GM12878 (cell line): ENCODE data around the gene TMEM132D. TPM values are rescaled to one million over a fixed set of nuclear protein-coding genes. Genes with fewer than 3 reads are reported as not detected.

Experiments used
- ATAC-seq: fragments of 200-7000 bp; cut with Tn5 transposase; 3 replicates; pipeline ENCODE4 v1.9.1; 2020; ENCODE audit warnings: mild to moderate bottlenecking, moderate library complexity
- BruUV-seq: library from RNA; stranded (reverse); fragments of 400-500 nt; replicated peaks from 2 replicates; lab custom pipeline; 2021; lab: Mats Ljungman, UMichigan
- CTCF ChIA-PET: fragments of 300-600 bp; sonication (Branson Sonifier 250); formaldehyde crosslinking; extraction: SDS; loops from one replicate; lab custom pipeline; 2021; ENCODE audit warnings: inconsistent platforms; lab: Yijun Ruan, JAX
- POLR2A ChIA-PET: fragments of 350-600 bp; formaldehyde crosslinking; extraction: SDS; loops from one replicate; lab custom pipeline; 2021; ENCODE audit warnings: inconsistent platforms; lab: Charles Lee
- RAD21 ChIA-PET: fragments of 300-600 bp; sonication (Branson Sonifier 250); formaldehyde crosslinking; loops from one replicate; lab custom pipeline; 2023; ENCODE audit warnings: antibody characterized with exemption; ENCODE audit not compliant: unreplicated experiment; lab: Charles Lee
- SMC1A ChIA-PET: fragments of 300-600 bp; sonication (Branson Sonifier 250); formaldehyde crosslinking; loops from one replicate; lab custom pipeline; 2023; ENCODE audit not compliant: unreplicated experiment, uncharacterized antibody; lab: Charles Lee
- DNase-seq: peaks from one replicate; pipeline ENCODE4 v3.0.0-alpha.2; 2011; ENCODE audit warnings: low read depth, low spot score
- FAIRE-seq: peaks from 3 replicates; lab custom pipeline; 2011; peaks lifted over from hg19 to GRCh38; lab: Jason Lieb, UNC
- H2AFZ ChIP-seq: 2 replicates; pipeline ENCODE4 v1.6.0; 2011; ENCODE audit warnings: low read depth, low read length, control low read depth; ENCODE audit not compliant: control insufficient read depth
- H3K27ac ChIP-seq: 2 replicates; pipeline ENCODE4 v1.5.1; 2011; ENCODE audit warnings: control low read depth; ENCODE audit not compliant: control insufficient read depth, insufficient read depth
- H3K27me3 ChIP-seq, 2 experiments: replicated peaks in 1 of 2; 2 replicates each; pipeline versions ENCODE4 v1.6.0 to v1.6.1; 2011; ENCODE audit warnings: low read length in 1 of 2; ENCODE audit not compliant: control insufficient read depth in 2 of 2, insufficient read depth in 2 of 2
- H3K36me3 ChIP-seq, 2 experiments: 2 replicates each; pipeline ENCODE4 v1.5.1; 2011; ENCODE audit warnings: low read length in 1 of 2; ENCODE audit not compliant: control insufficient read depth in 2 of 2, insufficient read depth in 2 of 2
- H3K4me1 ChIP-seq: 2 replicates; pipeline ENCODE4 v1.6.1; 2011; ENCODE audit warnings: mild to moderate bottlenecking, low read length, moderate library complexity, mixed read lengths; ENCODE audit not compliant: control insufficient read depth, insufficient read depth
- H3K4me2 ChIP-seq: 2 replicates; pipeline ENCODE4 v1.6.0; 2011; ENCODE audit warnings: control low read depth; ENCODE audit not compliant: control insufficient read depth, insufficient read depth
- H3K4me3 ChIP-seq: fragments of 200-600 bp; sonication (generic); 2 replicates; pipeline ENCODE4 v1.5.1; 2016
- H3K79me2 ChIP-seq: 2 replicates; pipeline ENCODE4 v1.6.0; 2011; ENCODE audit warnings: low read length; ENCODE audit not compliant: control insufficient read depth, insufficient read depth
- H3K9ac ChIP-seq: 2 replicates; pipeline ENCODE4 v1.8.0; 2011; ENCODE audit warnings: low read length, control low read depth, mixed read lengths; ENCODE audit not compliant: control insufficient read depth, insufficient read depth
- H3K9me3 ChIP-seq: replicated peaks from 3 replicates; pipeline ENCODE4 v1.5.1; 2011; ENCODE audit warnings: mild to moderate bottlenecking, low read length; ENCODE audit not compliant: control insufficient read depth, insufficient read depth
- H4K20me1 ChIP-seq: 2 replicates; pipeline ENCODE4 v1.6.0; 2011; ENCODE audit not compliant: control insufficient read depth, insufficient read depth
- ASH2L ChIP-seq: fragments of 300-600, 200-600 bp; sonication (generic); IDR thresholded peaks from 2 replicates; pipeline ENCODE4 v1.6.1; 2017; ENCODE audit warnings: low read depth, mild to moderate bottlenecking, borderline replicate concordance
- CHD1 ChIP-seq: IDR thresholded peaks from 2 replicates; pipeline ENCODE4 v1.6.1; 2012; ENCODE audit warnings: low read depth, low read length, improper control_type of control experiment
- CHD2 ChIP-seq: IDR thresholded peaks from 2 replicates; pipeline ENCODE4 v1.6.1; 2011; ENCODE audit warnings: low read depth, low read length, improper control_type of control experiment, borderline replicate concordance
- CHD4 ChIP-seq: fragments of 200-600 bp; sonication (generic); IDR thresholded peaks from 2 replicates; pipeline ENCODE4 v1.6.1; 2016; ENCODE audit warnings: mild to moderate bottlenecking
- JUND ChIP-seq: IDR thresholded peaks from 2 replicates; pipeline ENCODE4 v1.6.1; 2012; ENCODE audit warnings: low read depth, mild to moderate bottlenecking, low read length, improper control_type of control experiment, moderate library complexity
- KAT2A ChIP-seq: conservative IDR thresholded peaks from 2 replicates; pipeline ENCODE4 v1.6.1; 2011; ENCODE audit warnings: low read depth, low read length; ENCODE audit not compliant: control insufficient read depth
- MEF2A ChIP-seq: IDR thresholded peaks from 2 replicates; pipeline ENCODE4 v1.6.1; 2011; ENCODE audit warnings: low read depth, mild to moderate bottlenecking, low read length, moderate library complexity; ENCODE audit not compliant: insufficient read depth
- MTA3 ChIP-seq: IDR thresholded peaks from 2 replicates; pipeline ENCODE4 v1.6.1; 2012; ENCODE audit warnings: low read length, inconsistent platforms, borderline replicate concordance
- MYB ChIP-seq: fragments of 150-350 bp; IDR thresholded peaks from 2 replicates; pipeline ENCODE4 v1.6.1; 2014; ENCODE audit warnings: mild to moderate bottlenecking, low read depth, low read length, borderline replicate concordance
- STAT3 ChIP-seq: IDR thresholded peaks from 2 replicates; pipeline ENCODE4 v1.6.1; 2011; ENCODE audit warnings: low read depth, low read length, improper control_type of control experiment
- TARDBP ChIP-seq: IDR thresholded peaks from 2 replicates; pipeline ENCODE4 v1.6.1; 2016; ENCODE audit warnings: borderline replicate concordance
- WGBS: methylation state at CpG from one replicate; pipeline ENCODE4 v1.1.6; 2016; ENCODE audit warnings: low lambda C conversion rate; ENCODE audit not compliant: insufficient replicate concordance, insufficient coverage; ENCODE audit errors: missing lambda C conversion rate; 5-methylcytosine and 5-hydroxymethylcytosine counted together
- in situ Hi-C: fragments of 300-500 bp; cut with MboI; formaldehyde crosslinking; loops from 9 replicates; pipeline ENCODE4 v1.14.3; 2018; ENCODE audit warnings: mixed read lengths
- intact Hi-C: fragments of 100-400 bp; cut with micrococcal nuclease; formaldehyde crosslinking; loops from one replicate; pipeline ENCODE4 v1.14.2; 2022; ENCODE audit not compliant: unreplicated experiment
- polyA plus RNA-seq, 11 experiments: library from polyadenylated mRNA; depleted of rRNA in 4 of 11; unstranded in 6 of 11; stranded (reverse) in 5 of 11; fragments of >200 nt; fragmentation: Nextera tagmentation in 4 of 11; fragmentation: Illumina TruSeq in 1 of 11; extraction: Ambion mirVana in 4 of 11; extraction: Trizol in 1 of 11; gene quantifications; 1 replicate in 1 of 11; 2 replicates in 10 of 11; pipeline versions ENCODE4 v1.2.1 to v1.2.3, GENCODE V29; 2011 to 2016; ENCODE audit warnings: inconsistent platforms in 2 of 11, missing spikeins in 2 of 11, low read depth in 1 of 11
- total RNA-seq, 4 experiments: library from RNA; depleted of rRNA in 3 of 4; stranded (reverse); fragments of >200 nt in 3 of 4; fragmentation: Illumina TruSeq in 1 of 4; extraction: Trizol in 1 of 4; gene quantifications; 2 replicates each; pipeline versions ENCODE4 v1.2.1 to v1.2.3, GENCODE V29; 2013 to 2021

TMEM132D gene
- total and polyA plus RNA-seq, 10 of the 15 experiments (the other 5 are each of a cell fraction or from before 2014, with no cell fraction given): under 0.01 to 0.12 (median 0.02) TPM; not detected in 3

GRCh38 chr12:129927316-129927900, 23.6 kb upstream of the TMEM132D start:
- 17% methylated on average over 10 of the region's 10 CpGs for WGBS
- H2AFZ ChIP-seq: no peak overlapping the region
- no peaks in the 10 kb centered on the region for H3K79me2 ChIP-seq
- in situ Hi-C loops: no loop called here
- DNase-seq: no peak
- no peak overlapping the region for H3K27ac ChIP-seq
- no TSS peak for BruUV-seq
- H4K20me1 ChIP-seq: no peaks in the 10 kb centered on the region
- ChIA-PET RAD21 (no interaction called here), SMC1A (interaction anchor here (0.8 kb wide), 1 partner anchor 50 kb away, joined by 3 read pairs; no protein-coding TSS in a partner anchor), POLR2A (no interaction called here)
- H3K27me3 ChIP-seq: no peaks in the 10 kb centered on the region
- H3K4me3 ChIP-seq: no peak overlapping the region
- H3K4me1 ChIP-seq: no peaks in the 10 kb centered on the region
- no peaks in the 10 kb centered on the region; the same call in 2 of the 3 replicates for H3K9me3 ChIP-seq
- no peak for TF ChIP-seq CHD2
- TF ChIP-seq CHD1: no peak
- TF ChIP-seq ASH2L: no peak
- no peak for TF ChIP-seq MEF2A
- no peak for TF ChIP-seq KAT2A
- TF ChIP-seq MTA3: no peak
- TF ChIP-seq JUND: no peak
- TF ChIP-seq STAT3: no peak
- no peak for TF ChIP-seq TARDBP
- no peak for TF ChIP-seq CHD4
- TF ChIP-seq MYB: no peak
- TF ChIP-seq, all 136 proteins: peak for 0
- FAIRE-seq (no peak), ATAC-seq (no peak)
- intact Hi-C loops: no loop called here
- Histone ChIP-seq H3K4me2 (no peak overlapping the region), H3K9ac (no peak overlapping the region), H3K36me3 (no peaks in the 10 kb centered on the region)
- CTCF ChIA-PET: no interaction called here
